Myometrial cell (primary cell): ENCODE results near the gene HIVEP1. TPM values are rescaled to one million over a fixed set of nuclear protein-coding genes. Genes with fewer than 3 reads are reported as not detected.

Source experiments
- total RNA-seq: library from RNA; depleted of rRNA; stranded (reverse); fragments of >200 nt; gene quantifications from 2 replicates; pipeline ENCODE4 v1.2.3, GENCODE V29; 2015

HIVEP1 gene
- 5.0 and 5.5 TPM in 2 replicates for total RNA-seq

GRCh38 chr6:12012038-12012557 lies at the start of gene HIVEP1:
TSS of gene HIVEP1 (plus strand) at chr6:12012312. CDS start at chr6:12015629, 3,317 bp downstream.

Other genes with a start within 250 kb of the HIVEP1 start
- 1.2 TPM in 1 of 2 replicates, not detected in the other for gene ADTRP, start 233.5 kb upstream of the HIVEP1 start, total RNA-seq